Neural cell (in vitro differentiated cells): ENCODE measurements around the gene ACVR1. TPM values are rescaled to one million over a fixed set of nuclear protein-coding genes. Genes with fewer than 3 reads are reported as not detected.

ENCODE experiments used
- H2AFZ ChIP-seq: fragments of 200-600, 300-800 bp; sonication (generic), shearing (Covaris generic); 2 replicates; pipeline ENCODE4 v1.6.0; 2014; ENCODE audit warnings: low read depth, mild to moderate bottlenecking, antibody characterized with exemption, low read length, moderate library complexity
- H3F3A ChIP-seq: fragments of 200-600 bp; shearing (Covaris generic); 2 replicates; pipeline ENCODE4 v1.6.1; 2016; ENCODE audit warnings: mild to moderate bottlenecking, moderate library complexity, mixed read lengths, antibody characterized with exemption, low read length; ENCODE audit not compliant: insufficient read depth, poor library complexity, severe bottlenecking
- H3K27ac ChIP-seq: fragments of 200-600, 300-800 bp; sonication (generic), shearing (Covaris generic); 2 replicates; pipeline ENCODE4 v1.5.1; 2014; ENCODE audit warnings: mild to moderate bottlenecking, low read length, moderate library complexity
- H3K27me3 ChIP-seq: fragments of 300-800, 200-600 bp; sonication (generic), shearing (Covaris generic); 2 replicates; pipeline ENCODE4 v1.6.0; 2014; ENCODE audit warnings: mild to moderate bottlenecking, low read depth, low read length, moderate library complexity; ENCODE audit not compliant: insufficient read depth
- H3K36me3 ChIP-seq: fragments of 300-800, 200-600 bp; sonication (generic), shearing (Covaris generic); 2 replicates; pipeline ENCODE4 v1.5.1; 2014; ENCODE audit warnings: mild to moderate bottlenecking, antibody characterized with exemption, low read length, moderate library complexity; ENCODE audit not compliant: insufficient read depth
- H3K4me2 ChIP-seq: fragments of 300-800, 200-600 bp; sonication (generic), shearing (Covaris generic); 2 replicates; pipeline ENCODE4 v1.6.0; 2014; ENCODE audit warnings: mild to moderate bottlenecking, low read length
- H3K4me3 ChIP-seq: fragments of 300-800, 200-600 bp; sonication (generic), shearing (Covaris generic); 2 replicates; pipeline ENCODE4 v1.5.1; 2014; ENCODE audit warnings: mild to moderate bottlenecking, low read length, moderate library complexity
- H3K79me2 ChIP-seq: fragments of 200-600 bp; shearing (Covaris generic); replicated peaks from 2 replicates; pipeline ENCODE4 v1.6.0; 2014; ENCODE audit warnings: mild to moderate bottlenecking, low read length, moderate library complexity; ENCODE audit not compliant: insufficient read depth
- H3K9ac ChIP-seq: fragments of 300-800, 200-600 bp; sonication (generic), shearing (Covaris generic); 2 replicates; pipeline ENCODE4 v1.6.1; 2016; ENCODE audit warnings: mild to moderate bottlenecking, low read length, mixed read lengths
- H3K9me2 ChIP-seq: fragments of 200-600 bp; shearing (Covaris generic); 2 replicates; pipeline ENCODE4 v1.6.1; 2016; ENCODE audit warnings: mild to moderate bottlenecking, low read length, mixed read lengths; ENCODE audit not compliant: insufficient read depth
- H3K9me3 ChIP-seq: fragments of 200-600, 300-800 bp; sonication (generic), shearing (Covaris generic); 2 replicates; pipeline ENCODE4 v1.6.1; 2016; ENCODE audit warnings: mild to moderate bottlenecking, mixed run types, low read length, moderate library complexity, mixed read lengths
- H4K20me1 ChIP-seq: fragments of 200-600 bp; shearing (Covaris generic); 2 replicates; pipeline ENCODE4 v1.6.1; 2016; ENCODE audit warnings: mild to moderate bottlenecking, mixed run types; ENCODE audit not compliant: insufficient read depth
- CTCF ChIP-seq: fragments of 450-650 bp; IDR thresholded peaks from 2 replicates; pipeline ENCODE4 v1.5.1; 2014; ENCODE audit warnings: antibody characterized with exemption, mild to moderate bottlenecking, moderate library complexity; ENCODE audit not compliant: poor library complexity, severe bottlenecking
- EP300 ChIP-seq: fragments of 450-650 bp; conservative IDR thresholded peaks from 2 replicates; pipeline ENCODE4 v1.6.1; 2014; ENCODE audit warnings: antibody characterized with exemption, mild to moderate bottlenecking, moderate library complexity; ENCODE audit not compliant: poor library complexity, severe bottlenecking
- EZH2 ChIP-seq: fragments of 200-600, 300-800 bp; shearing (Covaris generic), sonication (generic); IDR thresholded peaks from 2 replicates; pipeline ENCODE4 v1.6.1; 2014; ENCODE audit warnings: antibody characterized with exemption, low read length, borderline replicate concordance, mild to moderate bottlenecking; ENCODE audit not compliant: insufficient read depth, poor library complexity, severe bottlenecking
- MXI1 ChIP-seq: fragments of 450-650 bp; conservative IDR thresholded peaks from 2 replicates; pipeline ENCODE4 v1.6.1; 2014; ENCODE audit warnings: antibody characterized with exemption, mild to moderate bottlenecking; ENCODE audit not compliant: poor library complexity, severe bottlenecking
- POLR2AphosphoS5 ChIP-seq: IDR thresholded peaks from 2 replicates; pipeline ENCODE4 v1.6.1; 2012
- RAD21 ChIP-seq: fragments of 450-650 bp; conservative IDR thresholded peaks from 2 replicates; pipeline ENCODE4 v1.6.1; 2014; ENCODE audit warnings: antibody characterized with exemption, mild to moderate bottlenecking, moderate library complexity
- REST ChIP-seq: IDR thresholded peaks from 2 replicates; pipeline ENCODE4 v1.6.1; 2012; ENCODE audit warnings: borderline replicate concordance
- SMC3 ChIP-seq: fragments of 450-650 bp; conservative IDR thresholded peaks from 2 replicates; pipeline ENCODE4 v1.6.1; 2014; ENCODE audit warnings: antibody characterized with exemption, mild to moderate bottlenecking, moderate library complexity; ENCODE audit not compliant: poor library complexity
- TAF1 ChIP-seq: IDR thresholded peaks from 2 replicates; pipeline ENCODE4 v1.6.1; 2012; ENCODE audit warnings: low read depth
- polyA plus RNA-seq: library from polyadenylated mRNA; depleted of rRNA; stranded (reverse); fragments of >200 nt; gene quantifications from 2 replicates; pipeline ENCODE4 v1.2.3, GENCODE V29; 2014

The ACVR1 gene
- polyA plus RNA-seq, 1 donor from 2014 or later, result 4.0 TPM

GRCh38 chr2:157867703-157868102 is 8.4 kb downstream of the ACVR1 start:
- H3K9me2 ChIP-seq, result no peaks in the 10 kb centered on the region
- H3K27me3 ChIP-seq, result no peaks in the 10 kb centered on the region
- no peak overlapping the region for H3K9ac ChIP-seq
- H3K27ac ChIP-seq, result no peak overlapping the region
- TF ChIP-seq EP300, result no peak
- no peak for TF ChIP-seq MXI1
- TF ChIP-seq TAF1, result no peak
- no peak for TF ChIP-seq CTCF
- no peak for TF ChIP-seq EZH2
- no peak for TF ChIP-seq REST
- no peak for TF ChIP-seq RAD21
- TF ChIP-seq SMC3, result no peak
- no peak for TF ChIP-seq POLR2AphosphoS5
- H2AFZ ChIP-seq, result no peak overlapping the region
- no peaks in the 10 kb centered on the region for H4K20me1 ChIP-seq
- H3F3A ChIP-seq, result no peaks in the 10 kb centered on the region
- no peak overlapping the region for H3K4me2 ChIP-seq
- no peaks in the 10 kb centered on the region for H3K9me3 ChIP-seq
- H3K4me3 ChIP-seq, result no peak overlapping the region
- no peaks in the 10 kb centered on the region for H3K36me3 ChIP-seq
- peaks cover 12% of the 10 kb centered on the region for H3K79me2 ChIP-seq

GRCh38 chr2:157866666-157867642 is 9.2 kb downstream of the ACVR1 start:
- H3K9me3 ChIP-seq, result no peaks in the 10 kb centered on the region
- H3F3A ChIP-seq, result no peaks in the 10 kb centered on the region
- no peaks in the 10 kb centered on the region for H3K36me3 ChIP-seq
- H4K20me1 ChIP-seq, result no peaks in the 10 kb centered on the region
- H3K9ac ChIP-seq, result no peak overlapping the region
- no peaks in the 10 kb centered on the region for H3K9me2 ChIP-seq
- no peak overlapping the region for H2AFZ ChIP-seq
- H3K79me2 ChIP-seq, result peaks cover 5% of the 10 kb centered on the region
- TF ChIP-seq RAD21 (no peak), MXI1 (no peak), EZH2 (no peak), EP300 (no peak), POLR2AphosphoS5 (no peak)
- no peak overlapping the region for H3K27ac ChIP-seq
- H3K27me3 ChIP-seq, result no peaks in the 10 kb centered on the region
- no peak overlapping the region for H3K4me3 ChIP-seq
- H3K4me2 ChIP-seq, result no peak overlapping the region
